SU-DHL-6 (cell line): Measurements from ENCODE around the gene PLEKHA7.

Experiments used
- CTCF ChIP-seq: fragments of 200-600 bp; sonication (generic); IDR thresholded peaks from one replicate; pipeline ENCODE4 v1.5.1; 2017; ENCODE audit warnings: antibody characterized with exemption, mild to moderate bottlenecking, low read length, moderate library complexity; ENCODE audit not compliant: insufficient read depth, poor library complexity, severe bottlenecking
- EZH2phosphoT487 ChIP-seq: fragments of 200-600 bp; sonication (generic), shearing (Covaris generic); conservative IDR thresholded peaks from 2 replicates; pipeline ENCODE4 v1.6.1; 2018; ENCODE audit warnings: mild to moderate bottlenecking, antibody characterized with exemption, low read length, moderate library complexity, mixed read lengths

GRCh38 chr11:16966930-16967671, 47.1 kb downstream of the PLEKHA7 start:
- TF ChIP-seq CTCF (no peak), EZH2phosphoT487 (no peak)
